Erythroblast (primary cell): ENCODE results near the gene ZNF217.

Source experiments
- GATA1 ChIP-seq: IDR thresholded peaks from 2 replicates; pipeline ENCODE4 v1.6.1; 2011; ENCODE audit warnings: low read depth, mild to moderate bottlenecking, control low read depth, low read length, moderate library complexity
- POLR2A ChIP-seq: IDR thresholded peaks from 2 replicates; pipeline ENCODE4 v1.6.1; 2011; ENCODE audit warnings: mild to moderate bottlenecking, low read length

- TF ChIP-seq POLR2A (no peak), GATA1 (no peak)
Measured at GRCh38 chr20:53522696-53523095, 70.9 kb downstream of the ZNF217 start.
